OCI-LY7 (cell line): ENCODE data around the gene WDR36. TPM values are rescaled to one million over a fixed set of nuclear protein-coding genes. Genes with fewer than 3 reads are reported as not detected.

Experiments used
- BruUV-seq: library from RNA; stranded (reverse); fragments of 400-500 nt; replicated peaks from 2 replicates; lab custom pipeline; 2021; lab: Mats Ljungman, UMichigan
- CTCF ChIA-PET: fragments of 300-600 bp; sonication (Branson Sonifier 250); formaldehyde crosslinking; loops from one replicate; lab custom pipeline; 2022; ENCODE audit warnings: antibody characterized with exemption; ENCODE audit not compliant: unreplicated experiment; lab: Charles Lee
- POLR2A ChIA-PET: fragments of 300-600 bp; sonication (Branson Sonifier 250); formaldehyde crosslinking; loops from one replicate; lab custom pipeline; 2022; ENCODE audit warnings: antibody characterized with exemption; lab: Charles Lee
- DNase-seq: peaks from one replicate; pipeline ENCODE4 v3.0.0-alpha.2; 2015; ENCODE audit warnings: low spot score
- H2AFZ ChIP-seq: fragments of 200-600 bp; sonication (generic), shearing (Covaris generic); 2 replicates; pipeline ENCODE4 v1.6.1; 2014; ENCODE audit warnings: mild to moderate bottlenecking, antibody characterized with exemption, low read length, moderate library complexity
- H3K27ac ChIP-seq: fragments of 200-600 bp; sonication (generic); 2 replicates; pipeline ENCODE4 v1.5.1; 2014; ENCODE audit warnings: mixed run types, low read depth, mild to moderate bottlenecking, moderate library complexity, low read length, inconsistent platforms; ENCODE audit not compliant: poor library complexity, severe bottlenecking
- H3K36me3 ChIP-seq: fragments of 200-600 bp; sonication (generic); 2 replicates; pipeline ENCODE4 v1.6.1; 2014; ENCODE audit warnings: mild to moderate bottlenecking, antibody characterized with exemption, low read length, moderate library complexity, mixed read lengths; ENCODE audit not compliant: insufficient read depth
- H3K4me1 ChIP-seq: fragments of 200-600 bp; sonication (generic); 2 replicates; pipeline ENCODE4 v1.5.1; 2014; ENCODE audit warnings: mild to moderate bottlenecking, low read length; ENCODE audit not compliant: insufficient read depth, poor library complexity, severe bottlenecking
- H3K4me2 ChIP-seq: fragments of 200-600 bp; sonication (generic); 2 replicates; pipeline ENCODE4 v1.6.1; 2014; ENCODE audit warnings: mild to moderate bottlenecking, low read length
- H3K4me3 ChIP-seq: fragments of 200-600 bp; sonication (generic); 2 replicates; pipeline ENCODE4 v1.5.1; 2014; ENCODE audit warnings: mild to moderate bottlenecking, low read depth, low read length; ENCODE audit not compliant: poor library complexity, severe bottlenecking
- H3K79me2 ChIP-seq: fragments of 200-600 bp; sonication (generic); 2 replicates; pipeline ENCODE4 v1.6.1; 2016; ENCODE audit warnings: low read depth, mild to moderate bottlenecking, low read length, moderate library complexity, mixed read lengths; ENCODE audit not compliant: insufficient read depth
- H3K9me2 ChIP-seq: fragments of 200-600 bp; sonication (generic); 2 replicates; pipeline ENCODE4 v1.6.1; 2016; ENCODE audit warnings: mild to moderate bottlenecking, low read length, mixed read lengths; ENCODE audit not compliant: insufficient read depth
- H3K9me3 ChIP-seq: fragments of 200-600 bp; sonication (generic); 2 replicates; pipeline ENCODE4 v1.6.1; 2014; ENCODE audit warnings: mild to moderate bottlenecking, mixed run types, low read length, mixed read lengths
- H4K20me1 ChIP-seq: fragments of 200-600 bp; sonication (generic); 2 replicates; pipeline ENCODE4 v1.6.1; 2014; ENCODE audit warnings: mild to moderate bottlenecking, antibody characterized with exemption, low read length, moderate library complexity, mixed read lengths; ENCODE audit not compliant: insufficient read depth
- EZH2phosphoT487 ChIP-seq: fragments of 200-600 bp; sonication (generic); IDR thresholded peaks from 2 replicates; pipeline ENCODE4 v1.6.1; 2018; ENCODE audit warnings: low read depth, borderline replicate concordance, mild to moderate bottlenecking, mixed run types, antibody characterized with exemption, low read length, moderate library complexity, mixed read lengths
- intact Hi-C: fragments of 100-400 bp; cut with micrococcal nuclease; formaldehyde crosslinking; loops from one replicate; pipeline ENCODE4 v1.10.0; 2022; ENCODE audit not compliant: unreplicated experiment
- total RNA-seq, 2 experiments: library from RNA; depleted of rRNA in 1 of 2; stranded (reverse); fragments of >200 nt in 1 of 2; shearing (Covaris generic) in 1 of 2; gene quantifications; 2 replicates each; pipeline ENCODE4 v1.2.3, GENCODE V29; 2014 to 2022
- TF ChIP-seq, protein P1 (sequence below): fragments of 200-600 bp; sonication (generic); conservative IDR thresholded peaks from 2 replicates; pipeline ENCODE4 v1.5.1; 2014; ENCODE audit warnings: mild to moderate bottlenecking, antibody characterized with exemption, low read length, moderate library complexity, mixed read lengths

The WDR36 gene
- total RNA-seq, 2 experiments from 2014 or later, result 46.5 to 49.4 TPM

DNA sequence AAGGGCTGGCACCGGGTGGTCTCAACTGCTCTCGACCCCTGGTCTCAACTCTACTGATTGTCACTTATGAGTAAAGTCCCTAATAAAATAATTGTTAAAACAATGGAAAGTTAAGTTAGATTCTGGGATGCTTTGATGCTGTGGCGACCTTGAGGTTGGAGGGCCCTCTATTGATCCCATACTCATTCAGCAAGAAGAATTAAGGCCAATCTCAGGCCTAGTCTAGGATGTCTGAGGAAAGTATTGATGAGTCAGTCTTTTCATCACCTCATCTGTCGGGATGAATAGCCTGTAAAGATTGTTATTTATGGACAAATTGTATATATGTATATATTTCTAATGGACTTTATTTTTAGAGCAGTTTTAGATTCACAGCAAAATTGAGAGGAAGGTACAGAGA is 50.8 kb downstream of the WDR36 start:
- no peaks in the 10 kb centered on the region for H3K36me3 ChIP-seq
- TF ChIP-seq, protein P1, sequence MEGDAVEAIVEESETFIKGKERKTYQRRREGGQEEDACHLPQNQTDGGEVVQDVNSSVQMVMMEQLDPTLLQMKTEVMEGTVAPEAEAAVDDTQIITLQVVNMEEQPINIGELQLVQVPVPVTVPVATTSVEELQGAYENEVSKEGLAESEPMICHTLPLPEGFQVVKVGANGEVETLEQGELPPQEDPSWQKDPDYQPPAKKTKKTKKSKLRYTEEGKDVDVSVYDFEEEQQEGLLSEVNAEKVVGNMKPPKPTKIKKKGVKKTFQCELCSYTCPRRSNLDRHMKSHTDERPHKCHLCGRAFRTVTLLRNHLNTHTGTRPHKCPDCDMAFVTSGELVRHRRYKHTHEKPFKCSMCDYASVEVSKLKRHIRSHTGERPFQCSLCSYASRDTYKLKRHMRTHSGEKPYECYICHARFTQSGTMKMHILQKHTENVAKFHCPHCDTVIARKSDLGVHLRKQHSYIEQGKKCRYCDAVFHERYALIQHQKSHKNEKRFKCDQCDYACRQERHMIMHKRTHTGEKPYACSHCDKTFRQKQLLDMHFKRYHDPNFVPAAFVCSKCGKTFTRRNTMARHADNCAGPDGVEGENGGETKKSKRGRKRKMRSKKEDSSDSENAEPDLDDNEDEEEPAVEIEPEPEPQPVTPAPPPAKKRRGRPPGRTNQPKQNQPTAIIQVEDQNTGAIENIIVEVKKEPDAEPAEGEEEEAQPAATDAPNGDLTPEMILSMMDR, result peak; percentile 49
- no peak for TF ChIP-seq EZH2phosphoT487

DNA sequence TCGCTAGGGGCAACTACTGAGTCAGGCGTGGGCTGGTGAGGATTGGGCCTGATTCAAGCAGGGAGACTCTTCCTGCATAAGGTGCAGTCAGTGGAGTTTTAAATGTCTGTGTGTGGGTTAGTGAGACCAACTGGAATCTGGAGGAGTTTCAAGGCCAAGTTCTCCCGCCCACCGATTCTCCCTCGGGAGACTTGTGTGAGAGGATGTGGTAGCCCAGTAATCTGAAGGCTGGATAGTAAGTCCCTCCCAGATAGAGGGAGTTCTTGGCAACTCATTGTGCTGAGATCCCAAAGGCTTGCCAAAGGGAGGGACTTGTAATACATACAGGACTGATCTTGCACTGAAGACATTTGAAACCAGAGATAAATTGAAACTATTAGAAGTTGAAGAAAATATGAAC is 51.8 kb downstream of the WDR36 start:
- intact Hi-C loops, result no loop called here
- Histone ChIP-seq H2AFZ (no peak overlapping the region), H3K4me1 (no peaks in the 10 kb centered on the region), H3K9me3 (no peaks in the 10 kb centered on the region), H3K79me2 (no peaks in the 10 kb centered on the region), H3K9me2 (no peaks in the 10 kb centered on the region), H3K36me3 (no peaks in the 10 kb centered on the region), H3K27ac (no peak overlapping the region), H3K4me2 (no peak overlapping the region), H3K4me3 (no peak overlapping the region), H4K20me1 (no peaks in the 10 kb centered on the region)
- ChIA-PET POLR2A (interaction anchor here (1.1 kb wide), 1 partner anchor 12 kb away, joined by 4 read pairs; no protein-coding TSS in a partner anchor), CTCF (no interaction called here)
- DNase-seq, result no peak
- no TSS peak for BruUV-seq
- TF ChIP-seq EZH2phosphoT487, result no peak
- TF ChIP-seq, protein P1, result no peak

More for the DNA sequence above, 50.8 kb downstream of the WDR36 start:
- ChIA-PET CTCF (no interaction called here), POLR2A (interaction anchor here (1.1 kb wide), 1 partner anchor 13 kb away, joined by 4 read pairs; no protein-coding TSS in a partner anchor)
- Histone ChIP-seq H2AFZ (no peak overlapping the region), H3K79me2 (no peaks in the 10 kb centered on the region), H3K9me3 (no peaks in the 10 kb centered on the region), H3K4me2 (no peak overlapping the region), H3K4me1 (no peaks in the 10 kb centered on the region), H3K27ac (no peak overlapping the region), H3K9me2 (no peaks in the 10 kb centered on the region), H3K4me3 (no peak overlapping the region), H4K20me1 (no peaks in the 10 kb centered on the region)
- intact Hi-C loops, result no loop called here
- no TSS peak for BruUV-seq
- DNase-seq, result no peak

DNA sequence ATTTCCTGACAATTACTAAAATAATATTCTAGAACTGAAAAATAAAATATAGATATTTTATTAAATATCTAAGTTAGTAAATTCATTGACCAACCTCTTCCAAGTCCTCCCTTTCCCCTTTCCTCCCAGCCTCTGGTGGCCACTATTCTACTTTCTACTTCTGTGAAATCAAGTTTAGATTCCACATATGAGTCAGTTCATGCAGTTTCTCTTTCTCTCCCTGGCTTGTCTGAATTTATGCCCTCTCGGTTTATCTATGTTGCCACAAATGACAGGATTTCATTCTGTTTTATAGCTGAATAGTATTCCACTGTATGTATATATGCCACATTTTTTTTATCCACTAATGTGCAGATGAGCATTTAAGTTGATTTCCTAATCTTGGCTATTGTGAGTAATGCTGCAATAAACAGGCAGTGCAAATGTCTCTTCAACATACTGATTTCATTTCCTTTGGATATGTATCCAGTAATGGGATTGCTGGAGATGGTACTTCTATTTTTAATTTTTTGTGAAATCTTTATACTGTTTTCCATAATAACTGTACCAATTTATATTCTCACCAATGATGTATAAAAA is 52.3 kb downstream of the WDR36 start:
- Histone ChIP-seq H3K79me2 (no peaks in the 10 kb centered on the region), H3K4me2 (no peak overlapping the region), H3K9me2 (no peaks in the 10 kb centered on the region), H3K36me3 (no peaks in the 10 kb centered on the region), H3K27ac (no peak overlapping the region), H3K4me3 (no peak overlapping the region), H3K4me1 (no peaks in the 10 kb centered on the region), H2AFZ (no peak overlapping the region), H4K20me1 (no peaks in the 10 kb centered on the region), H3K9me3 (no peaks in the 10 kb centered on the region)
- intact Hi-C loops, result no loop called here
- POLR2A ChIA-PET, result interaction anchor here (1.1 kb wide), 1 partner anchor 12 kb away, joined by 4 read pairs; no protein-coding TSS in a partner anchor
- BruUV-seq, result no TSS peak
- no peak for DNase-seq
- CTCF ChIA-PET, result no interaction called here
- TF ChIP-seq, protein P1, result no peak
- TF ChIP-seq EZH2phosphoT487, result no peak
